Measurements from ENCODE around the gene GTF2F1.
A peak's percentile ranks its signal among the peaks of the same experiment; 100 is the strongest.

- TF ChIP-seq POLR2A (IDR thresholded peaks at IDR 0.05) (peak in 1 of 2 donors; percentile 11), CTCF (IDR thresholded peaks at IDR 0.05) (no peak)
These were observed 20.3 kb downstream of the GTF2F1 start, which contains the start of gene ALKBH7 for GRCh38 chr19:6372594-6373095.

All from suprapubic skin (tissue), 3 donors.